GM23338 (cell line): ENCODE data around the gene KCNAB2. TPM values are rescaled to one million over a fixed set of nuclear protein-coding genes. Genes with fewer than 3 reads are reported as not detected.

ENCODE experiments used
- ATAC-seq: fragments of 200-7000 bp; cut with Tn5 transposase; 3 replicates; pipeline ENCODE4 v1.9.1; 2020
- DNase-seq: peaks from one replicate; pipeline ENCODE4 v3.0.0-alpha.2; 2015; ENCODE audit warnings: low spot score
- H2AFZ ChIP-seq: fragments of 200-600 bp; sonication (generic); 2 replicates; pipeline ENCODE4 v1.8.0; 2016; ENCODE audit warnings: antibody characterized with exemption, mild to moderate bottlenecking, moderate library complexity
- H3F3A ChIP-seq: fragments of 200-600 bp; sonication (generic); replicated peaks from 2 replicates; pipeline ENCODE4 v1.8.0; 2017; ENCODE audit warnings: antibody characterized with exemption, mixed run types, low read depth
- H3K27ac ChIP-seq: fragments of 200-600 bp; sonication (generic); 2 replicates; pipeline ENCODE4 v1.6.1; 2016; ENCODE audit warnings: low read depth
- H3K27me3 ChIP-seq: fragments of 200-600 bp; sonication (generic); 2 replicates; pipeline ENCODE4 v1.8.0; 2016; ENCODE audit warnings: mild to moderate bottlenecking, mixed run types, moderate library complexity; ENCODE audit not compliant: insufficient read depth
- H3K36me3 ChIP-seq: fragments of 200-600 bp; sonication (generic); 2 replicates; pipeline ENCODE4 v1.8.0; 2016; ENCODE audit warnings: mild to moderate bottlenecking; ENCODE audit not compliant: insufficient read depth
- H3K4me1 ChIP-seq: fragments of 200-600 bp; sonication (generic); 2 replicates; pipeline ENCODE4 v1.8.0; 2016; ENCODE audit warnings: mild to moderate bottlenecking, moderate library complexity; ENCODE audit not compliant: insufficient read depth
- H3K4me2 ChIP-seq: fragments of 200-600 bp; sonication (generic); 2 replicates; pipeline ENCODE4 v1.7.1; 2017; ENCODE audit warnings: mixed run types
- H3K4me3 ChIP-seq: fragments of 200-600 bp; sonication (generic); 2 replicates; pipeline ENCODE4 v1.6.1; 2016; ENCODE audit warnings: mixed run types
- H3K79me2 ChIP-seq: fragments of 200-600 bp; sonication (generic); replicated peaks from 2 replicates; pipeline ENCODE4 v1.8.0; 2017; ENCODE audit warnings: mild to moderate bottlenecking; ENCODE audit not compliant: insufficient read depth
- H3K9me2 ChIP-seq: fragments of 200-600 bp; sonication (generic); 2 replicates; pipeline ENCODE4 v1.8.0; 2017; ENCODE audit not compliant: insufficient read depth
- H4K20me1 ChIP-seq: fragments of 200-600 bp; sonication (generic); replicated peaks from 2 replicates; pipeline ENCODE4 v1.8.0; 2017; ENCODE audit warnings: mild to moderate bottlenecking; ENCODE audit not compliant: insufficient read depth
- H3K27ac Mint-ChIP-seq: 2 replicates; pipeline ENCODE4 v1.8.0; 2020; ENCODE audit warnings: inconsistent platforms, mild to moderate bottlenecking, moderate library complexity, mixed read lengths
- H3K27me3 Mint-ChIP-seq: 3 replicates; pipeline ENCODE4 v1.8.0; 2022; ENCODE audit warnings: low read depth, mild to moderate bottlenecking, moderate library complexity, mixed read lengths, inconsistent platforms; ENCODE audit not compliant: insufficient read depth, poor library complexity
- H3K36me3 Mint-ChIP-seq: 3 replicates; pipeline ENCODE4 v1.8.0; 2021; ENCODE audit warnings: low read depth, mild to moderate bottlenecking, inconsistent platforms, moderate library complexity, mixed read lengths
- H3K4me1 Mint-ChIP-seq: 3 replicates; pipeline ENCODE4 v1.8.0; 2020; ENCODE audit warnings: mild to moderate bottlenecking, inconsistent platforms, mixed read lengths
- H3K4me3 Mint-ChIP-seq: 3 replicates; pipeline ENCODE4 v1.8.0; 2021; ENCODE audit warnings: moderate library complexity, mild to moderate bottlenecking, inconsistent platforms, mixed read lengths
- H3K9me3 Mint-ChIP-seq: 3 replicates; pipeline ENCODE4 v1.8.0; 2020; ENCODE audit warnings: moderate library complexity, mild to moderate bottlenecking, inconsistent platforms, mixed read lengths
- CREB1 ChIP-seq: fragments of 250-450 bp; sonication (Bioruptor Pico); IDR thresholded peaks from 2 replicates; pipeline ENCODE4 v1.5.0; 2020; ENCODE audit warnings: low read depth, mild to moderate bottlenecking, moderate library complexity
- CTCF ChIP-seq, 2 experiments: fragments of 200-600 bp in 1 of 2; sonication (generic) in 1 of 2; conservative IDR thresholded peaks; 2 replicates each; pipeline versions ENCODE4 v1.5.1 to v1.6.1; 2016 to 2017; ENCODE audit warnings: antibody characterized with exemption in 2 of 2, low read depth in 2 of 2, mild to moderate bottlenecking in 2 of 2, moderate library complexity in 1 of 2
- ETS1 ChIP-seq: IDR thresholded peaks from 2 replicates; pipeline ENCODE4 v1.6.1; 2016; ENCODE audit warnings: antibody characterized with exemption
- EZH2 ChIP-seq: fragments of 200-600 bp; sonication (generic); IDR thresholded peaks from one replicate; pipeline ENCODE4 v1.8.0; 2017; ENCODE audit warnings: antibody characterized with exemption, mild to moderate bottlenecking, low read depth; ENCODE audit not compliant: unreplicated experiment
- EZH2phosphoT487 ChIP-seq: fragments of 200-600 bp; sonication (generic); IDR thresholded peaks from one replicate; pipeline ENCODE4 v1.8.1; 2018; ENCODE audit warnings: antibody characterized with exemption; ENCODE audit not compliant: unreplicated experiment
- JUNB ChIP-seq: IDR thresholded peaks from one replicate; pipeline ENCODE4 v1.6.1; 2016; ENCODE audit warnings: antibody characterized with exemption; ENCODE audit not compliant: unreplicated experiment
- NANOG ChIP-seq: IDR thresholded peaks from 2 replicates; pipeline ENCODE4 v1.6.1; 2016; ENCODE audit warnings: antibody characterized with exemption, borderline replicate concordance
- POLR2AphosphoS5 ChIP-seq: IDR thresholded peaks from 2 replicates; pipeline ENCODE4 v1.6.1; 2016; ENCODE audit warnings: antibody characterized with exemption, low read depth
- STAT1 ChIP-seq: IDR thresholded peaks from one replicate; pipeline ENCODE4 v1.6.1; 2016; ENCODE audit warnings: antibody characterized with exemption; ENCODE audit not compliant: unreplicated experiment
- ZNF114 ChIP-seq: fragments of 250-450 bp; sonication (Bioruptor Pico); IDR thresholded peaks from 2 replicates; pipeline ENCODE4 v1.5.0; 2020; ENCODE audit warnings: mild to moderate bottlenecking, moderate library complexity
- ZNF331 ChIP-seq: fragments of 250-450 bp; sonication (Bioruptor Pico); IDR thresholded peaks from 2 replicates; pipeline ENCODE4 v1.5.0; 2020; ENCODE audit warnings: low read depth, mild to moderate bottlenecking, moderate library complexity
- ZNF462 ChIP-seq: fragments of 250-450 bp; sonication (Bioruptor Pico); IDR thresholded peaks from 2 replicates; pipeline ENCODE4 v1.5.0; 2020; ENCODE audit warnings: mild to moderate bottlenecking, moderate library complexity
- polyA plus RNA-seq: library from polyadenylated mRNA; unstranded; fragments of >200 nt; fragmentation: Nextera tagmentation; extraction: Ambion mirVana; gene quantifications from 2 replicates; pipeline ENCODE4 v1.2.1, GENCODE V29; 2016
- total RNA-seq: library from RNA; depleted of rRNA; stranded (reverse); fragments of >200 nt; shearing (Covaris generic); gene quantifications from 2 replicates; pipeline ENCODE4 v1.2.3, GENCODE V29; 2014

Gene KCNAB2
- total and polyA plus RNA-seq, 2 experiments from 2014 or later = 3.0 to 3.7 TPM

- H3K4me1 Mint-ChIP-seq = peaks cover 16% of the 10 kb centered on the region
- Histone ChIP-seq H3K4me1 (no peaks in the 10 kb centered on the region), H2AFZ (no peak overlapping the region), H3K36me3 (no peaks in the 10 kb centered on the region), H3K79me2 (no peaks in the 10 kb centered on the region), H3K27ac (no peak overlapping the region), H3K9me2 (no peaks in the 10 kb centered on the region), H3K4me2 (no peak overlapping the region), H3K4me3 (no peak overlapping the region), H3F3A (no peaks in the 10 kb centered on the region), H4K20me1 (no peaks in the 10 kb centered on the region), H3K27me3 (no peaks in the 10 kb centered on the region)
- ATAC-seq (no peak), DNase-seq (no peak)
- no peak overlapping the region for H3K4me3 Mint-ChIP-seq
- TF ChIP-seq ZNF331 (CRISPR knock-in tag) = no peak
- no peak for TF ChIP-seq CTCF (conservative IDR thresholded peaks at IDR 0.05; ENCODE audit: low read depth in 2 of 2)
- no peak for TF ChIP-seq POLR2AphosphoS5
- no peak for TF ChIP-seq JUNB
- no peak for TF ChIP-seq ETS1
- no peak for TF ChIP-seq EZH2phosphoT487
- no peak for TF ChIP-seq NANOG
- TF ChIP-seq EZH2 = no peak
- no peak for TF ChIP-seq STAT1
- TF ChIP-seq ZNF114 (CRISPR knock-in tag) = no peak
- TF ChIP-seq CREB1 (CRISPR knock-in tag) = no peak
- no peaks in the 10 kb centered on the region for H3K36me3 Mint-ChIP-seq
- H3K27ac Mint-ChIP-seq = no peak overlapping the region
- H3K9me3 Mint-ChIP-seq = no peaks in the 10 kb centered on the region
- peaks cover 8% of the 10 kb centered on the region for H3K27me3 Mint-ChIP-seq
Measured at GRCh38 chr1:6077919-6078318, 32.2 kb downstream of the KCNAB2 start.

- no peaks in the 10 kb centered on the region for H4K20me1 ChIP-seq
- no peak overlapping the region for H3K27ac ChIP-seq
- H3K27me3 ChIP-seq = no peaks in the 10 kb centered on the region
- no peaks in the 10 kb centered on the region for H3K4me1 ChIP-seq
- peaks cover 8% of the 10 kb centered on the region for H3K27me3 Mint-ChIP-seq
- no peaks in the 10 kb centered on the region for H3K36me3 ChIP-seq
- H3K79me2 ChIP-seq = no peaks in the 10 kb centered on the region
- no peak overlapping the region for H3K4me2 ChIP-seq
- H3K27ac Mint-ChIP-seq = no peak overlapping the region
- H3K4me3 Mint-ChIP-seq = no peak overlapping the region
- H3K9me2 ChIP-seq = no peaks in the 10 kb centered on the region
- DNase-seq = no peak
- no peaks in the 10 kb centered on the region for H3K9me3 Mint-ChIP-seq
- ATAC-seq = peak; percentile 35
- peaks cover 24% of the 10 kb centered on the region for H3K4me1 Mint-ChIP-seq
- H3K4me3 ChIP-seq = no peak overlapping the region
- H2AFZ ChIP-seq = no peak overlapping the region
- H3F3A ChIP-seq = 0 out of 2 replicates have a peak, but pooled peaks cover 2% of the 10 kb centered on the region
- no peaks in the 10 kb centered on the region for H3K36me3 Mint-ChIP-seq
- TF ChIP-seq ZNF114 (CRISPR knock-in tag) (no peak), JUNB (no peak), ZNF462 (CRISPR knock-in tag) (no peak)
Measured at GRCh38 chr1:6080469-6080868, 34.8 kb downstream of the KCNAB2 start.
